Measurements from ENCODE around the gene SLC16A3.

SLC16A3 gene

DNA sequence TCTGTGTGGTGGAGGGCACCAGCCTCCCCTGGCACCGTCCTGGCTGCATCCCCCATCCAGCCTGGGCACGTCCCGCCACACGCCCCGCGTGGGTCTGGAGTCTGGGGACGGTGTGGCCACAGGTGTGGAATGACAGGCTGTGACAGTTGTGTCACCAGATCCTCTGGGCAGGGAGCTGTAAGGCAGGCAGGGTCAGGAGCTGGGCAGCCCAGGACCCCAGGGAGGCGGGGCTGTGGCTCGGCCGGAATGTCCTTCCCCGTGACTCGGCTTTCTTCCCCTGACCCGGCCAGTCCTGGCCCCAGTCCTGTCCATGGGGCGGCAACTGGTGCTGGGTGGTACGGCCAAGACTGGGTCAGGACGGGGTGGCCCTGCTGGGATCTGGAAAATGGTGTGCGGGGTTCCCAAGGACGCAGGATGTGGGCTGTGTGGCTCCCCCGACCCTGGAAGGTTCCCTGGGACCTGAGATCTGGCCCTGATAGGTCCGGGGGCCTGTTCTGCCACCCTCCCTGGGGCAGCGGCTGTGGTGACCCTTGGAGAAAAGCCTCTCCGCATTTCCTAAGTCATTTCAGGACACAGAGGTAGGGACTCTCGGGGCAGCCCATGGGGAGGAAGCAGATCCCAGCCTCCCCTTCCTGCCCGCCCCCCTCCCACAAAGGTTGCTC lies 3.3 kb upstream of the SLC16A3 start:
- no peak overlapping the region for H3K27ac ChIP-seq
- TF ChIP-seq, protein P1, sequence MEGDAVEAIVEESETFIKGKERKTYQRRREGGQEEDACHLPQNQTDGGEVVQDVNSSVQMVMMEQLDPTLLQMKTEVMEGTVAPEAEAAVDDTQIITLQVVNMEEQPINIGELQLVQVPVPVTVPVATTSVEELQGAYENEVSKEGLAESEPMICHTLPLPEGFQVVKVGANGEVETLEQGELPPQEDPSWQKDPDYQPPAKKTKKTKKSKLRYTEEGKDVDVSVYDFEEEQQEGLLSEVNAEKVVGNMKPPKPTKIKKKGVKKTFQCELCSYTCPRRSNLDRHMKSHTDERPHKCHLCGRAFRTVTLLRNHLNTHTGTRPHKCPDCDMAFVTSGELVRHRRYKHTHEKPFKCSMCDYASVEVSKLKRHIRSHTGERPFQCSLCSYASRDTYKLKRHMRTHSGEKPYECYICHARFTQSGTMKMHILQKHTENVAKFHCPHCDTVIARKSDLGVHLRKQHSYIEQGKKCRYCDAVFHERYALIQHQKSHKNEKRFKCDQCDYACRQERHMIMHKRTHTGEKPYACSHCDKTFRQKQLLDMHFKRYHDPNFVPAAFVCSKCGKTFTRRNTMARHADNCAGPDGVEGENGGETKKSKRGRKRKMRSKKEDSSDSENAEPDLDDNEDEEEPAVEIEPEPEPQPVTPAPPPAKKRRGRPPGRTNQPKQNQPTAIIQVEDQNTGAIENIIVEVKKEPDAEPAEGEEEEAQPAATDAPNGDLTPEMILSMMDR (IDR thresholded peaks at IDR 0.05): no peak
- TF ChIP-seq ZFX (IDR thresholded peaks at IDR 0.05; ENCODE audit: borderline replicate concordance): no peak

DNA sequence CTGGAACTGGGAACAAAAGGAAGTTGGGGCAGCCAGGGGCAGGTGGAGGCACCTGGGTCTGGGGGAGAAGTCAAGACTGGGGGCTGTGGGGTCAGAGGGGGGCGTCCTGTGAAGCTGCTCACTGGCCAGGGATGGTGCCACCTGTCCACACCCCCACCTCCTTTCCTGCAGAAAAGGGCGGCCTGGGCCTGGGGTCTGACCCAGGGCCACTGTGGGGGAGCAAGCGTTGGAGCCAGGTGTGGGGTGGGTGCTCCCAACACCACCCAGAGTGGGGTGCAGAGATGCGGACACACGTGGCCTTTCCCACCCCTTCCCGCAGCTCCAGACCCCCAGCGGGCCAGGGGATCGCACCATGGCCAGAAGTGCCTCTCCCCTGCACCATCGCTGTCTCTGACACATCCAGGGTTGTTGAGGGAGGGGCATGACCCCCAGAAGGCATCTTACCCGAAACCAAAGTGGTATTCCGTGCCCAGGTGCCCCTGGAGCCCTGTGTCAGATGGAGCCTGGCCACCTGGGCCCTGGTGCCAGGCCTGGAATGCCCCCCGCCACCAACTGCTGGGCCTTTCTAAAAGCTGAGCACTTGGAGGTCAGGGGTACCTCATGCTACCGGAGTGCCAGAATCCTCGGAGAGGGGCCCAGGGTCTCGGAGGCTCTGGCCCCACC lies 2.6 kb upstream of the SLC16A3 start:
- H3K27ac ChIP-seq: no peak overlapping the region
- no peak for TF ChIP-seq ZFX (IDR thresholded peaks at IDR 0.05; ENCODE audit: borderline replicate concordance)
- TF ChIP-seq, protein P1 (IDR thresholded peaks at IDR 0.05): no peak

GRCh38 chr17:82226809-82227628 lies 1.8 kb upstream of the SLC16A3 start:
- no peak overlapping the region for H3K27ac ChIP-seq
- TF ChIP-seq, protein P1 (IDR thresholded peaks at IDR 0.05): no peak
- TF ChIP-seq ZFX (IDR thresholded peaks at IDR 0.05; ENCODE audit: borderline replicate concordance): no peak

DNA sequence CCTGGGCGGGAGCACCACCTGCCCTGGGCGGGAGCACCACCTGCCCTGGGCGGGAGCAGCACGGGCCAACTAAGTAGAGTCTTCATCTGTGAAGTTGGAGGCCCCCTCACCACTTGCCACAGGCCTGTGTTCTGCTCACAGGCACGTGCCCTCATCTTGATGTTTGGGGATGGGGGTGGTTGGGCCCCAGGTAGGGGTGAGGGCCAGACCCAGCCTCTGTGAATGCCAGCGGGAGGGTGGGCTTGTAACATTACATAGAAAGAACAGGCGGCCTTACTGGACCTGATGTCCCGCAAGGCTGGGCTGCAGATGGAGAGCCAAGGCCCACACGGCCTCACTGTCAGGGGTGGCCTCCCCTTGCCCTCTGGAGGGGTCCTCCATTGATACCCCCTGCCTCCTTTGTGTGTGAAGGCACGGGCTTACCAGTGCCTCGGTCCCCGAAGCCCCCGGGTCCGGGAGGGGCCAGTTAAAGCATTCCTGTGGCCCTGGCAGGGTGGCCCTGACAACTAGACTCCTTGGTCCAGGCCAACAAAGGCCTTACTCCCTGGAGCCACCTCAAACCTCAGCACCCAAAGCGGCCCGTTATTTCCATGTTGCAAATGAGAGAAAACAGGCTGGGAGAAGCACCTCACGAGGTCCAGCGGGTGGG lies 1.1 kb upstream of the SLC16A3 start:
- TF ChIP-seq ZFX (IDR thresholded peaks at IDR 0.05; ENCODE audit: borderline replicate concordance): no peak
- TF ChIP-seq, protein P1 (IDR thresholded peaks at IDR 0.05): no peak
- no peak overlapping the region for H3K27ac ChIP-seq

DNA sequence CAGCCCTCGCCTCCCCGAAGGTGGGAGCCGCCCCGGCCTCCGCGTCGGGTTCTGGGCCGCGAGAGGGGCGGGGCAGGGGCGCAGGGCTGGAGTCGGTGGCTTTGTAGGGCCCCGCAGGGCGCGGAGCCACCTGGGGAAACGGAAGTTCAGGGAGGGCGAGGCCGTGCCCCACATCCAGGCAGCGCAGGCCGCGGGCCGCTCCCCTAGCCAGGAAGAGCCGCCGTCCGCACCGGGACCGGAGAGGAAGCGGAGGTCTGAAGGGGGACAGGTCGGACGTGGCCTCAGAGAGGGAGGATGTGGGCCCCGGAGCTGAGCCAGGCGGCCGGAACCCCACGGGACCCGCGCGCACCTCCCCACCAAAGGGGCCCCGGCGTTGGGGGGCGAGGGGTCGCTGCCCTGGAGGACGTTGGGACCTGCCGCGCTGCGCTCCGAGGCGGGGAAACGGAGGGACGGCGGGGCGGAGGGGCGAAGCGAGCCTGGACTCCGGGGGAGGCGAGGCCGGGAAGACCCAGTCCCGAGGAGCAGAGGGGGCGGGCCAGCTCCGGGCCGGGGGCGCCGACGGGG lies 482 bp upstream of the SLC16A3 start:
- H3K27ac ChIP-seq: no peak overlapping the region
- TF ChIP-seq, protein P1 (IDR thresholded peaks at IDR 0.05): no peak
- TF ChIP-seq ZFX (IDR thresholded peaks at IDR 0.05; ENCODE audit: borderline replicate concordance): no peak

- TF ChIP-seq, protein P1 (IDR thresholded peaks at IDR 0.05): no peak
- TF ChIP-seq ZFX (IDR thresholded peaks at IDR 0.05; ENCODE audit: borderline replicate concordance): no peak
- H3K27ac ChIP-seq: peak overlapping the region; percentile 83
Measured at GRCh38 chr17:82229698-82230608, 1.1 kb downstream of the SLC16A3 start.
